ENCODE measurements around the gene C10orf95. TPM values are rescaled to one million over a fixed set of nuclear protein-coding genes. Genes with fewer than 3 reads are reported as not detected.

C10orf95 gene
- total RNA-seq, 1 donor from 2014 or later, result 3.1 TPM

DNA sequence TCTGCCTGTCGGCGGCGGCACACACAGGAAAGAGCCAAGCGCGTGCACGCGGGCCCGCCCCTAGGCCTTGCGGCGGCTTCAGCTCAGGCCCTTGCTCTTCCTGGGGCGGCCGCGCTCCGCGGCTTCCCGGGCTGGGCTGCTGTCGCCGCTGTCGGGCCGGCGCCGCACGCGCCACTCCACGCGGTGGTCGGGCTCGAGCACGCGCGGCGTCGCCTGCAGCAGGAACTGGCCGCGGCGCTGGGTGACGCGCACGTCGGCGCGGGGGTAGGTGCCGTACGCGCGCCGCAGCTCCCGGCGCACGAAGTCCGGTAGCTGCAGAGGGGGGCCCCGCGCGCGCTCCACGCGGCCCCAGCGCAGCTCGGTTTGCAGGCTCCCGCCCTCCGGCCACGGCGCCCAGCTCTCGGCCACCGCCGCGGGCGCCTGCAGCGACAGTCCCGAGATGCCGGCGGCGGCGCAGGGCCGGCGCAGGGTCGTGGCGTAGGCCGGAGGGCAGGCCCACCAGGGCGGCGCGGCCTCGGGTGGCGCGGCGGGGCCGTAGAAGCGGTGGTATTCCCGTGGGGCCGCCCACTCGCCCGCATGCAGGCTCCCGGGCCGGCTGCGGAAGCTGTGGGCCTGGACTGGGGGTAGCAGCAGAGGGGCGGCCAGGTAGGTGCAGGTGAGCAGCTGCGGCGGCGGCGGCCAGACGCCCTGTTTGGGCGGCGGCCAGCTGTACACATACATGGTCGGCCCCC, 804 bp downstream of the C10orf95 start:
- intact Hi-C loops (cut with DNase I), result no loop called here
- Histone ChIP-seq H3K27ac (peak overlapping the region; percentile 89), H3K9me3 (no peaks in the 10 kb centered on the region), H3K4me1 (peaks cover 32% of the 10 kb centered on the region), H3K4me3 (peak overlapping the region; percentile 88), H3K36me3 (no peaks in the 10 kb centered on the region), H3K27me3 (no peaks in the 10 kb centered on the region)
- ATAC-seq (peak; percentile 92), DNase-seq (peak; percentile 95)
- TF ChIP-seq, protein P1, sequence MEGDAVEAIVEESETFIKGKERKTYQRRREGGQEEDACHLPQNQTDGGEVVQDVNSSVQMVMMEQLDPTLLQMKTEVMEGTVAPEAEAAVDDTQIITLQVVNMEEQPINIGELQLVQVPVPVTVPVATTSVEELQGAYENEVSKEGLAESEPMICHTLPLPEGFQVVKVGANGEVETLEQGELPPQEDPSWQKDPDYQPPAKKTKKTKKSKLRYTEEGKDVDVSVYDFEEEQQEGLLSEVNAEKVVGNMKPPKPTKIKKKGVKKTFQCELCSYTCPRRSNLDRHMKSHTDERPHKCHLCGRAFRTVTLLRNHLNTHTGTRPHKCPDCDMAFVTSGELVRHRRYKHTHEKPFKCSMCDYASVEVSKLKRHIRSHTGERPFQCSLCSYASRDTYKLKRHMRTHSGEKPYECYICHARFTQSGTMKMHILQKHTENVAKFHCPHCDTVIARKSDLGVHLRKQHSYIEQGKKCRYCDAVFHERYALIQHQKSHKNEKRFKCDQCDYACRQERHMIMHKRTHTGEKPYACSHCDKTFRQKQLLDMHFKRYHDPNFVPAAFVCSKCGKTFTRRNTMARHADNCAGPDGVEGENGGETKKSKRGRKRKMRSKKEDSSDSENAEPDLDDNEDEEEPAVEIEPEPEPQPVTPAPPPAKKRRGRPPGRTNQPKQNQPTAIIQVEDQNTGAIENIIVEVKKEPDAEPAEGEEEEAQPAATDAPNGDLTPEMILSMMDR (IDR thresholded peaks at IDR 0.05), result no peak

DNA sequence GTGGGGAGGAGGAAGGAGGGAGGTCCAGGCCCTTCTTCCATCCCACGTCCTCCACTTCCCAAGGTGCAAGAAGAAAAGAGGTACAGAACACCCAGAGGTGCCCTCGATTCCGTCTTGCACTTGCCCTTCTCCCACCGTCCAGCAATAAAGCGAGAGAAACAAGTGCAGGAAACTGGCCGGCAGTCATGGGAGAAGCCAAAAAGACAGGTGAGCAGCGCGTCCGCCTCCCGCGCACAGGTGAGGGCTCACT, 1.3 kb downstream of the C10orf95 start:
- Histone ChIP-seq H3K4me1 (peaks cover 30% of the 10 kb centered on the region), H3K27me3 (no peaks in the 10 kb centered on the region), H3K4me3 (peak overlapping the region; percentile 88), H3K27ac (peak overlapping the region; percentile 89), H3K36me3 (no peaks in the 10 kb centered on the region), H3K9me3 (no peaks in the 10 kb centered on the region)
- DNase-seq, result no peak
- ATAC-seq, result no peak
- intact Hi-C loops (cut with DNase I), result no loop called here
- TF ChIP-seq, protein P1 (IDR thresholded peaks at IDR 0.05), result no peak

DNA sequence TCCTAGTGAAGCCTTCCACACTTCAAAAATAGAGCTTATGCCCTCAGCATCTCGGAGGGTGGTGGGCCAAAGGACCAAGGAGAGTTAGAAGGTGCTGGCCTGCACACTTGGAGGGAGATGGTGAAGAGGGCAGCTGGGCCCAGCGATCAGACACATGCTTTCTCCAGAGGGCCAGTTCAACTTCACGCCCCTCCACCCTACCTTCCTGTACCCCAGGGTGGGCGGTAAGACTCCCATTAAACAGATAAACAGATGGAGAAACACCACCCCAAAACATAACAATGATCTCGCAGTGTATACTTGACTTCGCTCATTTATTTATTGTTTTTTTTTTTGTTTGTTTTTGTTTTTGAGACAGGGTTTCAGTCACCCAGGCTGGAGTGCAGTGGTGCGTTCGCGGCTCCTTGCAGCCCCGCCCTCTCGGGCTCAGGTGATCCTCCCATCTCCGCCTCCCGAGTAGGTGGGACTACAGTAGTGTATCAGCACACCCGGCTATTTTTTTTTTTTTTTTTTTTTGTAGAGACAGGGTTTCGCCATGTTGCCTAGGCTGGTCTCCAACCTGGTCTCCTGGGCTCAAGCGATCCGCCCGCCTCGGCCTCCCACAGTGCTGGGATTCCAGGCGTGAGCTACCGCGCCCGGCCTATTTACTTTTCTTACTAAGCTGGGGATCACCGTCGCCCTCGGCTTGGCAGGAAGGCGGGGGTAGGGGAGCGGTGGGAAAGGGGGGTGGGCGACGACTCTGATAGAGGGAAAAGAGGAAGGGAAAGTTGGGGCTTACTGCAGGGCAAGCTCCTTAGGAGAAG, 1.8 kb downstream of the C10orf95 start:
- peak; percentile 67 for ATAC-seq
- TF ChIP-seq, protein P1 (IDR thresholded peaks at IDR 0.05), result no peak
- H3K36me3 ChIP-seq, result no peaks in the 10 kb centered on the region
- H3K9me3 ChIP-seq, result no peaks in the 10 kb centered on the region
- peak overlapping the region; percentile 89 for H3K27ac ChIP-seq
- intact Hi-C loops (cut with DNase I), result no loop called here
- peak; percentile 92 for DNase-seq
- H3K27me3 ChIP-seq, result no peaks in the 10 kb centered on the region
- peak overlapping the region; percentile 88 for H3K4me3 ChIP-seq
- H3K4me1 ChIP-seq, result peaks cover 30% of the 10 kb centered on the region

DNA sequence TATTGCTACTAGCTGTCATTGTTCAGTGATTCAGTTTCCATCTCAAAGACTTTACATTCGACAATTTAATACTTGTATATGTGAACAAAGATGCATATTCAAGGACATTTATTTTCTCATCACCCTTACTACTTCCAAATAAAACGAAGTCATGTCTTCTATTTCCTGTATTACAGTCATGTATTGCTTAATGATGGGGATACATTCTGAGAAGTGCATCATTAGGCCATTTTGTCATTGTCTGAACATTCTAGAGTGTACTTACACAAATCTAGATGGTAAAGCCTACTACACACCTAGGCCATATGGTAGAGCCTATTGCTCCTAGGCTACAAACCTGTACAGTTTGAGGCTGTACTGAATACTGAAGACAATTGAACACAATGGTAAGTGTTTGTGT, 6.5 kb downstream of the C10orf95 start:
- H3K27ac ChIP-seq, result no peak overlapping the region
- no peak overlapping the region for H3K4me3 ChIP-seq
- H3K9me3 ChIP-seq, result no peaks in the 10 kb centered on the region
- H3K4me1 ChIP-seq, result no peaks in the 10 kb centered on the region
- TF ChIP-seq, protein P1 (IDR thresholded peaks at IDR 0.05), result no peak
- intact Hi-C loops (cut with DNase I), result no loop called here
- H3K27me3 ChIP-seq, result no peaks in the 10 kb centered on the region
- ATAC-seq (no peak), DNase-seq (no peak)
- no peaks in the 10 kb centered on the region for H3K36me3 ChIP-seq

DNA sequence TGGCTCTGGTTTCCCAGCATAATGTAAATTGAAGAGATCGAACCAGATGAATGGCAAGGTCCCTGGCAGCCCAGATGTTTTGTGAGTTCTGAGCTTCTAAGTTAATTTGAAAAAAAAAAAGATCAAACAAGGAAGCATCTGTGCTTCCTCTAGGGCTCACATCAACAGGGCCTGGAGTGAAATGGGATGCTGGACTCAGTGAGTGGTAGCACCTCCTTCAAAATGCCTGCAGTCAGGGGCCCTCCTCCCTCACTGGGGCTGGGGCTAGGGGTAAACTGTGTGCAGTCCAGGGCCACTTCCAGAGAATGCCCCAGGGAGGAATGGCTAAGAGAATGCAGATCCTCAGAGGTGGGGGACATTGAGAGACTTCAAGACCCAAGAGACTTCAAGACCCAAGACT, 13.0 kb downstream of the C10orf95 start:
- TF ChIP-seq, protein P1 (IDR thresholded peaks at IDR 0.05), result no peak
- no peaks in the 10 kb centered on the region for H3K9me3 ChIP-seq
- H3K27me3 ChIP-seq, result no peaks in the 10 kb centered on the region
- DNase-seq, result no peak
- no peak overlapping the region for H3K4me3 ChIP-seq
- intact Hi-C loops (cut with DNase I), result no loop called here
- ATAC-seq, result no peak
- no peak overlapping the region for H3K27ac ChIP-seq
- H3K36me3 ChIP-seq, result no peaks in the 10 kb centered on the region
- H3K4me1 ChIP-seq, result peaks cover 19% of the 10 kb centered on the region
